Ectodermal cell (in vitro differentiated cells): Measurements from ENCODE around the gene SLC4A9. TPM values are rescaled to one million over a fixed set of nuclear protein-coding genes. Genes with fewer than 3 reads are reported as not detected.
A peak's percentile ranks its signal among the peaks of the same experiment; 100 is the strongest.

Source experiments
- H3K27ac ChIP-seq: 2 replicates; pipeline ENCODE4 v1.7.0; 2013; ENCODE audit warnings: mild to moderate bottlenecking, low read depth, low read length; ENCODE audit not compliant: insufficient read depth, poor library complexity, severe bottlenecking
- H3K27me3 ChIP-seq: 2 replicates; pipeline ENCODE4 v1.7.0; 2013; ENCODE audit warnings: mild to moderate bottlenecking, low read length; ENCODE audit not compliant: insufficient read depth, control insufficient read depth, poor library complexity, severe bottlenecking
- H3K36me3 ChIP-seq: one replicate; pipeline ENCODE4 v1.7.0; 2013; ENCODE audit warnings: low read length; ENCODE audit not compliant: control insufficient read depth, insufficient read depth
- H3K4me1 ChIP-seq: one replicate; pipeline ENCODE4 v1.7.0; 2013; ENCODE audit warnings: low read length; ENCODE audit not compliant: control insufficient read depth, insufficient read depth
- H3K4me3 ChIP-seq: 2 replicates; pipeline ENCODE4 v1.7.0; 2013; ENCODE audit warnings: low read depth, low read length, control low read depth; ENCODE audit not compliant: insufficient read depth
- H3K9me3 ChIP-seq: 2 replicates; pipeline ENCODE4 v1.7.0; 2013; ENCODE audit warnings: mild to moderate bottlenecking, low read length, moderate library complexity; ENCODE audit not compliant: control insufficient read depth
- WGBS, 2 experiments: methylation state at CpG; one replicate each; pipeline ENCODE4 v1.1.7; 2013; ENCODE audit warnings: missing lambda C conversion rate in 2 of 2; 5-methylcytosine and 5-hydroxymethylcytosine counted together
- polyA plus RNA-seq, 4 experiments: library from polyadenylated mRNA; stranded (reverse); fragments of 50-300 nt; gene quantifications; one replicate each; pipeline ENCODE4 v1.2.3, GENCODE V29; 2013

Gene SLC4A9
- polyA plus RNA-seq (2013, experiment 1 of 4): not detected
- not detected for polyA plus RNA-seq (2013, experiment 2 of 4)
- not detected for polyA plus RNA-seq (2013, experiment 3 of 4)
- polyA plus RNA-seq (2013, experiment 4 of 4): not detected

- Histone ChIP-seq H3K4me3 (no peak within 1 kb of the TSS), H3K36me3 (no peaks in the 10 kb centered on the region), H3K9me3 (no peaks in the 10 kb centered on the region), H3K27ac (no peak within 1 kb of the TSS), H3K27me3 (peaks cover 8% of the 10 kb centered on the region), H3K4me1 (no peaks in the 10 kb centered on the region)
- 95 to 97% methylated on average over 2 of the region's 2 CpGs for WGBS, 2 experiments
Measured at GRCh38 chr5:140360101-140360500, at the start of gene SLC4A9. SLC4A9 (plus strand) TSS chr5:140360194; CDS start chr5:140360237, 43 bp downstream.

GRCh38 chr5:140310434-140310833, 49.6 kb upstream of the SLC4A9 start:
- WGBS, 2 experiments: 81 to 95% methylated on average over 2 of the region's 2 CpGs
- Histone ChIP-seq H3K27me3 (peaks cover 3% of the 10 kb centered on the region), H3K4me1 (no peaks in the 10 kb centered on the region), H3K9me3 (no peaks in the 10 kb centered on the region), H3K27ac (no peak overlapping the region), H3K4me3 (no peak overlapping the region), H3K36me3 (no peaks in the 10 kb centered on the region)

GRCh38 chr5:140311011-140311467, 49.0 kb upstream of the SLC4A9 start:
- no peaks in the 10 kb centered on the region for H3K9me3 ChIP-seq
- 92 to 93% methylated on average over 5 of the region's 5 CpGs for WGBS, 2 experiments
- no peaks in the 10 kb centered on the region for H3K36me3 ChIP-seq
- H3K4me3 ChIP-seq: no peak overlapping the region
- peaks cover 3% of the 10 kb centered on the region for H3K27me3 ChIP-seq
- H3K27ac ChIP-seq: no peak overlapping the region
- H3K4me1 ChIP-seq: no peaks in the 10 kb centered on the region

GRCh38 chr5:140312067-140312790, 47.8 kb upstream of the SLC4A9 start:
- Histone ChIP-seq H3K27me3 (no peaks in the 10 kb centered on the region), H3K27ac (no peak overlapping the region), H3K36me3 (no peaks in the 10 kb centered on the region), H3K9me3 (no peaks in the 10 kb centered on the region), H3K4me3 (no peak overlapping the region), H3K4me1 (no peaks in the 10 kb centered on the region)
- 50 to 57% methylated on average over 4 of the region's 4 CpGs for WGBS, 2 experiments

GRCh38 chr5:140312791-140313189, 47.2 kb upstream of the SLC4A9 start:
- Histone ChIP-seq H3K27me3 (no peaks in the 10 kb centered on the region), H3K27ac (no peak overlapping the region), H3K4me3 (no peak overlapping the region), H3K36me3 (no peaks in the 10 kb centered on the region), H3K4me1 (no peaks in the 10 kb centered on the region), H3K9me3 (no peaks in the 10 kb centered on the region)
- WGBS, 2 experiments: 94 to 97% methylated on average over 6 to 7 of the region's 7 CpGs

- Histone ChIP-seq H3K27ac (no peak overlapping the region), H3K27me3 (no peaks in the 10 kb centered on the region), H3K4me3 (no peak overlapping the region), H3K9me3 (no peaks in the 10 kb centered on the region), H3K4me1 (peaks cover 1% of the 10 kb centered on the region), H3K36me3 (no peaks in the 10 kb centered on the region)
- WGBS, 2 experiments: 85 to 87% methylated on average over 5 of the region's 5 CpGs
Measured at GRCh38 chr5:140317859-140318258, 42.1 kb upstream of the SLC4A9 start.

GRCh38 chr5:140318792-140319191, 41.2 kb upstream of the SLC4A9 start:
- H3K9me3 ChIP-seq: no peaks in the 10 kb centered on the region
- H3K27ac ChIP-seq: no peak overlapping the region
- no peaks in the 10 kb centered on the region for H3K36me3 ChIP-seq
- no peak overlapping the region for H3K4me3 ChIP-seq
- peaks cover 10% of the 10 kb centered on the region for H3K4me1 ChIP-seq
- no peaks in the 10 kb centered on the region for H3K27me3 ChIP-seq
- 91 to 94% methylated on average over 4 of the region's 4 CpGs for WGBS, 2 experiments

GRCh38 chr5:140319833-140320232, 40.2 kb upstream of the SLC4A9 start:
- Histone ChIP-seq H3K9me3 (no peaks in the 10 kb centered on the region), H3K4me1 (peaks cover 13% of the 10 kb centered on the region), H3K36me3 (no peaks in the 10 kb centered on the region), H3K27me3 (no peaks in the 10 kb centered on the region), H3K27ac (no peak overlapping the region), H3K4me3 (no peak overlapping the region)
- 97 to 100% methylated on average over 1 of the region's 1 CpG for WGBS, 2 experiments

GRCh38 chr5:140321796-140322195, 38.2 kb upstream of the SLC4A9 start:
- H3K27ac ChIP-seq: no peak overlapping the region

GRCh38 chr5:140322751-140323731, 37.0 kb upstream of the SLC4A9 start:
- H3K4me3 ChIP-seq: peak overlapping the region; percentile 10
- peaks cover 21% of the 10 kb centered on the region for H3K4me1 ChIP-seq
- H3K9me3 ChIP-seq: no peaks in the 10 kb centered on the region
- H3K27ac ChIP-seq: peak overlapping the region; percentile 72
- H3K27me3 ChIP-seq: no peaks in the 10 kb centered on the region
- no peaks in the 10 kb centered on the region for H3K36me3 ChIP-seq
- WGBS, 2 experiments: 70 to 73% methylated on average over 9 of the region's 9 CpGs

More at GRCh38 chr5:140321796-140322195, 38.2 kb upstream of the SLC4A9 start:
- peaks cover 14% of the 10 kb centered on the region for H3K4me1 ChIP-seq
- H3K27me3 ChIP-seq: no peaks in the 10 kb centered on the region
- H3K4me3 ChIP-seq: no peak overlapping the region
- no peaks in the 10 kb centered on the region for H3K9me3 ChIP-seq
- H3K36me3 ChIP-seq: no peaks in the 10 kb centered on the region
- 91 to 94% methylated on average over 2 of the region's 2 CpGs for WGBS, 2 experiments
